Measurements from ENCODE around the gene MCRIP1. TPM values are rescaled to one million over a fixed set of nuclear protein-coding genes. Genes with fewer than 3 reads are reported as not detected.

MCRIP1 gene
- total and polyA plus RNA-seq, 2 of the 4 experiments (the other 2 are of a cell fraction): 56.5 to 164 TPM

GRCh38 chr17:81801327-81801726 lies 31.8 kb downstream of the MCRIP1 start:
- H3K18ac ChIP-seq (ENCODE audit: low read depth, low read length): no peak overlapping the region
- H3K4me2 ChIP-seq (ENCODE audit: low read depth, low read length): no peak overlapping the region
- ATAC-seq (ENCODE audit: low read depth): no peak
- no peaks in the 10 kb centered on the region for H3K4me1 ChIP-seq (ENCODE audit: control insufficient read depth, insufficient read depth, low read length)
- H3K14ac ChIP-seq (replicated peaks; ENCODE audit: low read depth, low read length): no peak overlapping the region
- no peaks in the 10 kb centered on the region for H3K9me1 ChIP-seq (ENCODE audit: insufficient read depth, low read length)
- H3K36me3 ChIP-seq (ENCODE audit: control insufficient read depth, insufficient read depth, low read length): no peaks in the 10 kb centered on the region
- peaks cover 8% of the 10 kb centered on the region for H3K9me3 ChIP-seq (ENCODE audit: control insufficient read depth, insufficient read depth, low read length)
- H2BK120ac ChIP-seq (ENCODE audit: low read depth, low read length): no peak overlapping the region
- DNase-seq: no peak
- H2BK15ac ChIP-seq (ENCODE audit: low read depth, low read length): no peak overlapping the region
- no peak overlapping the region for H2BK5ac ChIP-seq (ENCODE audit: low read depth, low read length, poor library complexity, severe bottlenecking)
- no TSS peak for BruUV-seq (replicated peaks)
- no peak overlapping the region for H3K56ac ChIP-seq (ENCODE audit: extremely low read depth, insufficient read depth, low read length)
- H2AK9ac ChIP-seq (replicated peaks; ENCODE audit: low read depth, low read length, poor library complexity): no peak overlapping the region
- WGBS, 2 experiments (ENCODE audit: extremely low coverage in 2 of 2, insufficient read length in 1 of 2): 66% methylated on average over 3 of the region's 9 CpGs; no CpG with 5 or more reads in 1 of the 2 experiments
- TF ChIP-seq RAD21 (IDR thresholded peaks at IDR 0.05; ENCODE audit: low read length): no peak
- no peaks in the 10 kb centered on the region for H3K79me1 ChIP-seq (ENCODE audit: low read depth in 1 of 2, low read length in 2 of 2)
- intact Hi-C loops (cut with micrococcal nuclease): no loop called here
- H3K4me3 ChIP-seq (ENCODE audit: insufficient read depth, low read depth, low read length): no peak overlapping the region
- no peak overlapping the region for H3K9ac ChIP-seq (ENCODE audit: low read depth, low read length)
- in situ Hi-C loops (cut with MboI; ENCODE audit: low sequenced_read_pairs): no loop called here
- ChIA-PET CTCF (no interaction called here), POLR2A (ENCODE audit: unreplicated experiment) (no interaction called here)
- H3K23ac ChIP-seq (ENCODE audit: low read depth, low read length): no peak overlapping the region
- H4K8ac ChIP-seq (ENCODE audit: low read depth in 2 of 2, low read length in 2 of 2): no peak overlapping the region
- dilution Hi-C loops (cut with HindIII; ENCODE audit: low sequenced_read_pairs, unreplicated experiment): no loop called here
- H3K4ac ChIP-seq (ENCODE audit: low read depth, low read length): no peak overlapping the region
- no peak overlapping the region for H2AK5ac ChIP-seq (ENCODE audit: low read depth, low read length)
- H4K20me1 ChIP-seq (ENCODE audit: insufficient read depth, low read length): no peaks in the 10 kb centered on the region
- H2BK20ac ChIP-seq (ENCODE audit: low read depth, low read length): no peak overlapping the region
- H2AFZ ChIP-seq (replicated peaks; ENCODE audit: low read length, poor library complexity): no peak overlapping the region
- H4K91ac ChIP-seq (ENCODE audit: insufficient read depth, low read depth, low read length): no peak overlapping the region
- peaks cover 62% of the 10 kb centered on the region for H3K27me3 ChIP-seq (ENCODE audit: control insufficient read depth, insufficient read depth, low read length)
- no peak overlapping the region for H3K27ac ChIP-seq (ENCODE audit: insufficient read depth, low read length)
- H4K5ac ChIP-seq (ENCODE audit: low read depth, low read length): no peak overlapping the region
